Kidney (tissue), 14 donors: ENCODE measurements around the gene COL28A1. TPM values are rescaled to one million over a fixed set of nuclear protein-coding genes. Genes with fewer than 3 reads are reported as not detected.

Experiments
- DNase-seq, 5 donors: peaks; one replicate each; pipeline ENCODE4 v3.0.0-alpha.2; 2013 to 2020
- FAIRE-seq: peaks from 2 replicates; lab custom pipeline; 2012; peaks lifted over from hg19 to GRCh38; lab: Jason Lieb, UNC
- H3K27ac ChIP-seq, 2 donors: one replicate each; pipeline ENCODE4 v1.7.0; 2013; ENCODE audit warnings: low read depth in 2 of 2, low read length in 2 of 2, inconsistent platforms in 1 of 2
- H3K27me3 ChIP-seq: one replicate; pipeline ENCODE4 v1.7.1; 2013; ENCODE audit warnings: low read length, inconsistent platforms; ENCODE audit not compliant: control insufficient read depth, insufficient read depth
- H3K36me3 ChIP-seq, 3 donors: one replicate each; pipeline versions ENCODE4 v1.7.0 to v1.7.1; 2013; ENCODE audit warnings: low read length in 3 of 3, control low read depth in 1 of 3, inconsistent platforms in 1 of 3; ENCODE audit not compliant: insufficient read depth in 3 of 3, control insufficient read depth in 2 of 3
- H3K4me1 ChIP-seq, 3 donors: one replicate each; pipeline versions ENCODE4 v1.7.0 to v1.7.1; 2013; ENCODE audit warnings: low read length in 3 of 3, inconsistent platforms in 1 of 3, low read depth in 1 of 3; ENCODE audit not compliant: control insufficient read depth in 2 of 3, insufficient read depth in 2 of 3
- H3K4me3 ChIP-seq, 3 donors: one replicate each; pipeline versions ENCODE4 v1.7.0 to v1.8.1; 2013; ENCODE audit warnings: low read length in 3 of 3, control low read depth in 1 of 3, inconsistent platforms in 1 of 3
- H3K9ac ChIP-seq, 3 donors: one replicate each; pipeline versions ENCODE4 v1.7.0 to v1.7.1; 2013; ENCODE audit warnings: low read length in 3 of 3, control low read depth in 1 of 3, inconsistent platforms in 1 of 3
- H3K9me3 ChIP-seq, 3 donors: one replicate each; pipeline versions ENCODE4 v1.7.0 to v1.7.1; 2013; ENCODE audit warnings: low read length in 3 of 3, control low read depth in 1 of 3, inconsistent platforms in 1 of 3; ENCODE audit not compliant: control insufficient read depth in 2 of 3, insufficient read depth in 1 of 3
- intact Hi-C: fragments of 100-400 bp; cut with DNase I; formaldehyde crosslinking; loops from one replicate; pipeline ENCODE4 v1.11.1; 2022
- polyA plus RNA-seq: library from polyadenylated mRNA; stranded (reverse); fragments of 350-450 nt; fragmentation: Illumina TruSeq; extraction: RNeasy Lipid Tissue Mini Kit (QIAGEN cat#74804); gene quantifications from one replicate; pipeline ENCODE4 v1.2.3, GENCODE V29; 2014; ENCODE audit warnings: low read depth, low replicate concordance; ENCODE audit not compliant: insufficient read depth
- total RNA-seq: library from RNA; stranded (reverse); fragmentation: NEBNext Ultra II Directional; extraction: Animal tissue kit (Norgen Biotek cat#: 25700); gene quantifications from one replicate; pipeline ENCODE4 v1.2.1, GENCODE V29; 2021
- TF ChIP-seq, protein P1 (sequence below): IDR thresholded peaks from 3 replicates; pipeline ENCODE4 v1.5.1; 2012; ENCODE audit warnings: mild to moderate bottlenecking, moderate library complexity, borderline replicate concordance; ENCODE audit not compliant: insufficient read depth; ENCODE audit errors: extremely low read depth
- donor health status: control.
- donor health status: control.
- donor health status: control.
- donor health status: control.
- donor health status: control.
- donor health status: DM: yes; HTN: yes; CAD: no.
- donor health status: Normal renal cell carcinoma (clear cell type).

Gene COL28A1
- total and polyA plus RNA-seq, 2 donors from 2014 or later = 2.7 to 5.8 TPM

GRCh38 chr7:7452652-7453051 lies 83.0 kb downstream of the COL28A1 start:
- H3K36me3 ChIP-seq = no peaks in the 10 kb centered on the region
- H3K27me3 ChIP-seq = no peaks in the 10 kb centered on the region
- no peak overlapping the region for H3K9ac ChIP-seq
- FAIRE-seq (no peak), DNase-seq (no peak)
- H3K4me1 ChIP-seq = no peaks in the 10 kb centered on the region
- no peak overlapping the region for H3K4me3 ChIP-seq
- no peak overlapping the region for H3K27ac ChIP-seq
- intact Hi-C loops = no loop called here
- peaks cover 0 to 10% (median 0%) of the 10 kb centered on the region in 3 donors for H3K9me3 ChIP-seq
- TF ChIP-seq, protein P1, sequence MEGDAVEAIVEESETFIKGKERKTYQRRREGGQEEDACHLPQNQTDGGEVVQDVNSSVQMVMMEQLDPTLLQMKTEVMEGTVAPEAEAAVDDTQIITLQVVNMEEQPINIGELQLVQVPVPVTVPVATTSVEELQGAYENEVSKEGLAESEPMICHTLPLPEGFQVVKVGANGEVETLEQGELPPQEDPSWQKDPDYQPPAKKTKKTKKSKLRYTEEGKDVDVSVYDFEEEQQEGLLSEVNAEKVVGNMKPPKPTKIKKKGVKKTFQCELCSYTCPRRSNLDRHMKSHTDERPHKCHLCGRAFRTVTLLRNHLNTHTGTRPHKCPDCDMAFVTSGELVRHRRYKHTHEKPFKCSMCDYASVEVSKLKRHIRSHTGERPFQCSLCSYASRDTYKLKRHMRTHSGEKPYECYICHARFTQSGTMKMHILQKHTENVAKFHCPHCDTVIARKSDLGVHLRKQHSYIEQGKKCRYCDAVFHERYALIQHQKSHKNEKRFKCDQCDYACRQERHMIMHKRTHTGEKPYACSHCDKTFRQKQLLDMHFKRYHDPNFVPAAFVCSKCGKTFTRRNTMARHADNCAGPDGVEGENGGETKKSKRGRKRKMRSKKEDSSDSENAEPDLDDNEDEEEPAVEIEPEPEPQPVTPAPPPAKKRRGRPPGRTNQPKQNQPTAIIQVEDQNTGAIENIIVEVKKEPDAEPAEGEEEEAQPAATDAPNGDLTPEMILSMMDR = no peak

DNA sequence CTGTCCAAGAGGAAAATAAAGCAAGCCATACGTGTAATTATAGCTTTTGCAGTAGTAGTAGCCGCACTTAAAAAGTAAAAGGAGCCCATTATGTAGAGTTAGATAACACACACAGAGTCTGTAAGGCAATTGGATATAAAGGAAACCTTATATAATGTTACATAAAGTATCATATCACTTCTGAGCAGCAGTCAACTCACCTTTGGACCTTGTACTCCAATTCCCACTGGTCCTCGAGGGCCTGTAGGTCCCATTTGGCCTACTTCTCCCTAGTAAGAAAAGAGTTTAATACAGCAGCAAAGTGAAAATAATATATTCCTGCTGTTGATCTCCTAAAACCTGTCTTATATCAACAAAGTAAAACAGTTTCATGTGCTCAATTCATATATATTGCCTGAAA lies 83.6 kb downstream of the COL28A1 start:
- H3K9me3 ChIP-seq = peaks cover 0 to 10% (median 0%) of the 10 kb centered on the region in 3 donors
- DNase-seq (no peak), FAIRE-seq (no peak)
- intact Hi-C loops = no loop called here
- no peaks in the 10 kb centered on the region for H3K4me1 ChIP-seq
- no peak overlapping the region for H3K4me3 ChIP-seq
- H3K27ac ChIP-seq = no peak overlapping the region
- no peaks in the 10 kb centered on the region for H3K27me3 ChIP-seq
- no peaks in the 10 kb centered on the region for H3K36me3 ChIP-seq
- no peak overlapping the region for H3K9ac ChIP-seq
- TF ChIP-seq, protein P1 = no peak

DNA sequence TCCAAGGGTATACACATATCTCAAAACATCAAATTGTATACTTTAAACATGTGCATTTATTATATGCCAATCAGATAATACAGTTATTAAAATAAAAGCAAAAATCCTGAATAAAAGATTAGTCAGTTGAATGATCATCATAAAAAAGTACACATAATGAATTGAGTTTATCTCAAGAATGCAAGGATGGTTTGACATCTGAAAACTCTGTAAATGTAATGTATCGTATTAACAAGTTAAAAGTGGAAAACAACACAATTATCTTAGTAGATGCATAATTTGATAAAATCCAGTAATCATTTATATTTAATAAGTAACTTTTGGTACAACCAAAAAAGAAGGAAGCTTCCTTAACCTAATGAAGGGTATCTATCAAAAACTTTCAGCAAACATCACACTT lies 86.6 kb downstream of the COL28A1 start:
- no peak overlapping the region for H3K4me3 ChIP-seq
- intact Hi-C loops = no loop called here
- DNase-seq (no peak), FAIRE-seq (no peak)
- no peak overlapping the region for H3K27ac ChIP-seq
- no peaks in the 10 kb centered on the region for H3K4me1 ChIP-seq
- H3K9me3 ChIP-seq = peaks cover 0 to 10% (median 0%) of the 10 kb centered on the region in 3 donors
- no peaks in the 10 kb centered on the region for H3K36me3 ChIP-seq
- TF ChIP-seq, protein P1 = no peak
- H3K27me3 ChIP-seq = no peaks in the 10 kb centered on the region
- H3K9ac ChIP-seq = no peak overlapping the region

GRCh38 chr7:7446616-7447015 lies 89.1 kb downstream of the COL28A1 start:
- no peak overlapping the region for H3K4me3 ChIP-seq
- no peak overlapping the region for H3K9ac ChIP-seq
- no peak overlapping the region for H3K27ac ChIP-seq
- H3K4me1 ChIP-seq = no peaks in the 10 kb centered on the region
- H3K27me3 ChIP-seq = no peaks in the 10 kb centered on the region
- H3K9me3 ChIP-seq = peaks cover 0 to 10% (median 0%) of the 10 kb centered on the region in 3 donors
- intact Hi-C loops = no loop called here
- TF ChIP-seq, protein P1 = no peak
- FAIRE-seq (no peak), DNase-seq (no peak)
- no peaks in the 10 kb centered on the region for H3K36me3 ChIP-seq
